SK-MEL-5 (cell line): ENCODE measurements around the gene HEATR5A. TPM values are rescaled to one million over a fixed set of nuclear protein-coding genes. Genes with fewer than 3 reads are reported as not detected.

ENCODE experiments used
- DNase-seq: peaks from one replicate; pipeline ENCODE4 v3.0.0-alpha.2; 2016; ENCODE audit warnings: low read depth, low spot score
- in situ Hi-C: cut with HindIII; loops from 2 replicates; pipeline ENCODE4 v1.10.0; 2016; ENCODE audit warnings: low sequenced_read_pairs, high pct_unique_total_duplicates, low pct_unique_long_range_greater_than_20kb
- total RNA-seq: library from RNA; depleted of rRNA; stranded (reverse); fragments of >200 nt; shearing (Covaris generic); gene quantifications from 2 replicates; pipeline ENCODE4 v1.2.3, GENCODE V29; 2014

The HEATR5A gene
- total RNA-seq, 1 experiment from 2014 or later = 41.7 TPM

DNA sequence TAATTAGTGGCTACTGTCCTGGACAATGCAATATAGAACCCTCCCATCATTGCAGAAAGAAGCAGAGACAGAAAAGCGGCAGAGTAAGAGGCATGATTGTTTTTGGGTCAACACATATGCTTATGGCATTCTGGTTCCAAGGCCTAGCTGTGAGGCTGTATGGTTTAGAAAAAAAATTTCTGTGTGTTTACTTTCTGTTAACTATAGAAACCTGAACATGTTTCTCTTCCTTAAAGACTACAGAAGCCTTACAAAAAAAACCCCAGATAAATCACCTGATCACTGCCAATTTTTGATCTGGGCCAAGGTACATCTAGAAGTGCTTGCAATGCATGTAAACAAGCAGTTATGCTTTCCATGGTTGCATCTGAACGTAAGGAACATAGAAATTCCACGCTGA is 112.7 kb downstream of the HEATR5A start:
- DNase-seq = no peak
- in situ Hi-C loops = no loop called here

DNA sequence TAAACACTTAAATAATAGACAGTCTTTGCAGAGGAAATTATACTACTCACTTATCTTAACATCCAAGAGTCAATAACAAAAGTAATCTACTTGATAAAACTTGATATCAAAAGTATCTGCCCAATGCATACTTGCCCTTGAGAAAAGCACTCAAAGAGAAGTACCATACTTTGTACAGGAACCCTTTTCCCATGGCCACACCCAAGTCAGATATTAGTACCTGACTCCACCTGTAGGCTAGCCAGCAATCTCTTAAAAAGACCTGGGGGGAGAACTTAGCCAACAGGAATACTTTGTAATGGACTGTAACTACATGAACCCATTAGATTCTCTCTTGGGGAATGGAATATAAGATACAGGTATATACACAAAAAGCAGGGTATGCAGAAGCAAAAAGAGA is 113.2 kb downstream of the HEATR5A start:
- in situ Hi-C loops = no loop called here

DNA sequence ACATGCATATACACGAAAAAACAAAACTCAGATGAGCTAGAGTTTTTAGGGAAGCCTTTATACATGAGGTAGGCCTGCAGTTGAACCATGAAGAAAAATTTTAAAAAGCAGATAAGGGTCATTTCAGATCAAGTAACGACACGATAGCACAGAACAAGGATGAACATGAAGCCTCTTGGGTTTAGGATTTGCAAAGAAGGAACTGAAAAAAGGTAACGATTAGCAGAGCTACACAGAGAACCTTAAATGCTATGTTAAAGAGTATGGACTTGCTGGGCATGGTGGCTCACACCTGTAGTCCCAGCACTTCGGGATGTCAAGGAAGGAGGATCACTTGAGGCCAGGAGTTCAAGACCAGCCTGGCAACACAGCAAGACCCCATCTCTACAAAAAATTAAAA is 116.7 kb downstream of the HEATR5A start:
- no peak for DNase-seq
- in situ Hi-C loops = no loop called here

More for the DNA sequence above, 113.2 kb downstream of the HEATR5A start:
- no peak for DNase-seq

DNA sequence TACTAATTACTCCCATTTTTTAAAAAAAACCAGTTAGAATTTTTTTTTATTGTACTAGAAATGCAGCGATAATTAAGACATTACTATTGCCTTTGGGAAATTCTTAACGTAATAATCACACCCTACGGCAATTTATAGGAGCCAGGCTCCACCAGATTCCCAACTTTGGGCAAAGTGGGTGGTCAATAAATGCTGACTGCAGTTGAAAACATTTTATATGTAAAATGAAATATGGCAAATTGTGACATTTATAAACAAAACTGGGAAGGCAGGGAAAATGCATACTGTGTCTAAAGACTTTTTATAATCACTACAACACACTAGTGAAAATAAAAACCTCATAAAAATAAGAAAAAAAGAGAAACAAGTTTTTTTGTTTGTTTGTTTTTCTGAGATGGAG is 119.5 kb downstream of the HEATR5A start:
- DNase-seq = no peak
- in situ Hi-C loops = no loop called here

DNA sequence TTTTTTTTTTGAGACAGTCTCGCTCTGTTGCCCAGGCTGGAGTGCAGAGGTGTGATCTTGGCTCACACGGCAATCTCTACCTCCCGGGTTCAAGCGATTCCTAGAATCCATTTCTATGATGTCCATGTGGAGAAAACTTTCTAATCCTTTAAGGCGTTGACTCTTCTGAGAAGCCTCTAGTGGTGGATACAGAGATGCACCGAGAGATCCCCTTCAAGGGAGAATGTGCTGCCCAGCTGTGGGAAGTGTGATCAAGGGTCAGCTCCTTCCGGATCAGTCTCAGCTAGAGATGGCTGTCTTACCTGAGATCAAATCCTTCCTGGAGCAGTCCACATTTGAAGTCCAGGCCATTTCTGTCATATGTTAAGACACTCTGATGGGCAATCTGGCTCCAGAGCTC is 120.1 kb downstream of the HEATR5A start:
- DNase-seq = peak; percentile 52
- in situ Hi-C loops = no loop called here

DNA sequence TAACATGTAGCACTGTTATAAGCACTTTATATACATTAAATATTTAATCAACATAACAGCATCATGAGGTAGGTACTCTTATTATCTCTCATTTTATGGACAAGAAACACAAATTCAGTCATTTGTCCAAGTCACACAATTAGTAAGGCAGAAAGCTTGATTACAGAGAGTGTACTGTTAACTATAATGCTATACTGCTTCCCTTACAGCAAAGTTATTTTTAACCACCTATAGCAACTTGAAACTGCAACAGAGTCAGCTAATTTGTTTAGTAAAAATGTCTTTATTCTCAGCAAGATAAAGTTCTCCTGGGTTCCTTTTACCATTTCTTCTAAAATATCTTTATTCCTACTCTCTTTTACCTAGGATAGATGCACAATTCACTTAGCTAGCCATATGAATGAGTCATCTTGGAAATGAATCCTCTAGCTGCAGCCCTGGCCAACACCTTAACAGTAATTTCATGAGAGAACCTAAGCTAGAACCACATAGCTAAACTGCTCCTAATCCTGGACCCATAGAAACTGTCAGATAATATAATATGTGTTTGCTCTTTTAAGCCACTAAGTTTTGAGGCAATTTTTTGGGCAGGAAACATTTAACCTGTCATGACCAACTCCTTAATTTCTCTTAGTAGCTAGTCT is 122.5 kb downstream of the HEATR5A start:
- in situ Hi-C loops = no loop called here
- DNase-seq = no peak

DNA sequence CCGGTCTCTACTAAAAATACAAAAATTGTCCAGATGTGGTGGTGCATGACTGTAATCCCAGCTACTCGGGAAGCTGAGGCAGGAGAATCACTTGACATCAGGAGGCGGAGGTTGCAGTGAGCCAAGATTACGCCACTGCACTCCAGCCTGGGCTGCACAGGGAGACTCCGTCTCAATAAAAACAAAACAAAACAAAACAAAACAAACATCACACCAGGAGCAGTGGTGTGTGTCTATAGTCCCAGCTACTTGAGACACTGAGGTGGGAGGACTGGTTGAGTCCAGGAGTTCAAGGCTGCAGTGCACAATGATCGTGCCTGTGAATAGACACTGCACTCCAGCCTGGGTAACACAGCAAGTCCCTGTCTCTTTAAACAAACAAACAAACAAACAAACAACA is 123.2 kb downstream of the HEATR5A start:
- DNase-seq = no peak
- in situ Hi-C loops = no loop called here

DNA sequence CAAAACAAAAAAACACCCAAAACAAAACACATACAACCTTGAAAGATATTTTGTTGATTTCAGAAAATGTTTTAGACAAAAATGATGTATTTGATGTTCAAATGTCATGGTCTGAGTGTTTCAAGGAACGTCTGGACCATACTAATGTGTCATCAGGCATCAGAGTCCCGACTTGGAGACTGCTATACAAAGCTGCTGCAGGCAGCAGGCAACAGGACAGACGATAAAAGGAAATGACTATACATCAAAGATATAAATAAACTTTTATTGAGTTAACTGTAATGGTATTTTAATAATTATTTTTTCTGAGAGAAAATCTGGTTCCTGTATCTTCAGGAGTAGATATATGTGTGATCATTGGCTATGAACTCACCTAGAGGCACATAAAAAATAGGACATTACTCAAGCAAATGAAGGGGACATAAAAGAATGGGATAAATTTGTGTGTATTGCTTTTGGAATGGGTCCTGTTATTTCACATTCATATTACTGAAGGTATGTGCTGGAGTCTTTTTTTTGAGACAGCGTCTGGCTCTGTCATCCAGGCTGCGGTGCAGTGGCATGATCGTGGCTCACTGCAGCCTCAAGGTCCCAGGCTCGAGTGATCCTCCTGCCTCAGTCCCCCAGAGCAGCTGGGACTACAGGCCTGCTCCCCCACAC is 125.5 kb downstream of the HEATR5A start:
- in situ Hi-C loops = no loop called here
- DNase-seq = no peak

DNA sequence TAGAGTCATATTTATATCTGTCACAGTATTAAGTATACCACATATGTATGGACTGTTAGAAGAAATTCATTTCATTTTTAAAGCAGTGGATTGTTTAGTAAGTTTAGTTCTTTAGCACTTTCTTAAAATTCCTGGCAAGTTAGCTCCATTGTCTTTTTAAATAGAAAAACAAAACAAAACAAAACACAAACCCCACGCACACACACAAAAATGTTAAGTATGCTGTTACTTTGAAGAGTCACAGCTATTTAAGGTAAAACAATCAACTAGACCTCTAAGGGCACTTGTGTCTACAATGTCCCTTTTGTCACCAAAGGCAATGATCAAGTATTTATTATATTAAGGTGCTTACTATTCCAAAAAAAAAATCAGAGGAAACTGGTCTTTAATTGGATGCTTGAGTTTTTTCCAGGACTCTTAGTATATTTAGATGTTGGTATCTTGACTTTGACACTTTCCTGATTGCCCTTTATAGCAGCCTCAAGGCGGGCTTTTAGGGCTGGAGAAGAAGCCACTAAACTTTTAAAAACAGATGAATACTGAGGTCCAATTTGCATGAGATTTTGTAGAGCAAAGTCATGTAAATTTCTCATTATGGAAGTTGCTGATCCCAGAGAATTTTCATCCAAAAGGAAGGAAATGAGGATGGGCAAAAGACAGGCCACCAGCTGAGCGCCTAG is 127.3 kb downstream of the HEATR5A start:
- no peak for DNase-seq
- in situ Hi-C loops = no loop called here

DNA sequence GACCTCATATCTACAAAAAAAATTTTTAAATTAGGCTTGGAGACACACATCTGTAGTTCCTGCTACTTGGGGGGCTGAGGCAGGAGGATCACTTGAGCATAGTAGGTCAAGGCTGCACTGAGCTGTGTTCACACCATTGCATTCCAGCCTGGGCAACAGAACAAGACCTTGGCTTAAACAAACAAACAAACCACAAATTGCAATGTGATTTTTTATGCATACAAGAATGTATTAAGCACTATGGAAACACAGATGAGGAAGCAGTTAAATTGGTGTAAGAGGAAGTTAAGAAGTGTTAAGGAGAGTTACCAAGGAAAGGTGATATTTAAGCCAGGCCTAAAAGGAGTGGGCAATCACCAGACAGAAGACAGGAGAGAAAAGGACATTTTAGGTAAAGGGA is 129.1 kb downstream of the HEATR5A start:
- no peak for DNase-seq

DNA sequence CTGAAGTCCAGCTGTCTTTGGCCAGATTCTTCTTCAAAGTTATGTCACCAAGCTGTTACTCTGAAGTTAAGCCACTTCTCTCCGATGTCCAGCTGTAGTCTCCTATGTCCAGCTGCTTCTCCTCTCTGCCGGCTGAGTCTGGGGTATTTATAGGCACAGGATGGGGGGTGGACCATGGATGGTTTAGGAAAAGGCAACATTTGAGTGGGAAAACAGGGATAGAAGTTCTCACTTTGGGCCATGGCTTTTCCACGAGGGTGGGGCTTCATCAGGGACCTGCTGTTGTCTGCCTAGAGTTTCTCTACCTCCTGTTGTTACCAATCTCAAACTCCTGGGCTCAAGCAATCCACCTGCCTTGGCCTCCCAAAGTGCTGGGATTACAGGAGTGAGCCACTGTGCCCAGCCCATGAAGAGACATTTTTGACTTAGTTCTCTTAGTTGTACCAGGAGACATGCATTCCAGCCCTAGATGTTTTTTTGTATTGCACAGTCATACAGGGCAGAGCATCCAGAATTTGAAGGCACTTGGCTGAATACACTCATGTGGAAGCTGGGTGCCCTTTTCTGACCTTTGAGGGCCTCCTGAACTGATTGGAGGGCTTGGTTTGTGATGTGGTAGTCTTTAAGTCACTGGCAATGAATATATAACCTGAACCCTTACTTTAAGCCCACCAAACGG is 132.9 kb downstream of the HEATR5A start:
- in situ Hi-C loops = no loop called here
- no peak for DNase-seq

More for the DNA sequence above, 129.1 kb downstream of the HEATR5A start:
- in situ Hi-C loops = no loop called here

DNA sequence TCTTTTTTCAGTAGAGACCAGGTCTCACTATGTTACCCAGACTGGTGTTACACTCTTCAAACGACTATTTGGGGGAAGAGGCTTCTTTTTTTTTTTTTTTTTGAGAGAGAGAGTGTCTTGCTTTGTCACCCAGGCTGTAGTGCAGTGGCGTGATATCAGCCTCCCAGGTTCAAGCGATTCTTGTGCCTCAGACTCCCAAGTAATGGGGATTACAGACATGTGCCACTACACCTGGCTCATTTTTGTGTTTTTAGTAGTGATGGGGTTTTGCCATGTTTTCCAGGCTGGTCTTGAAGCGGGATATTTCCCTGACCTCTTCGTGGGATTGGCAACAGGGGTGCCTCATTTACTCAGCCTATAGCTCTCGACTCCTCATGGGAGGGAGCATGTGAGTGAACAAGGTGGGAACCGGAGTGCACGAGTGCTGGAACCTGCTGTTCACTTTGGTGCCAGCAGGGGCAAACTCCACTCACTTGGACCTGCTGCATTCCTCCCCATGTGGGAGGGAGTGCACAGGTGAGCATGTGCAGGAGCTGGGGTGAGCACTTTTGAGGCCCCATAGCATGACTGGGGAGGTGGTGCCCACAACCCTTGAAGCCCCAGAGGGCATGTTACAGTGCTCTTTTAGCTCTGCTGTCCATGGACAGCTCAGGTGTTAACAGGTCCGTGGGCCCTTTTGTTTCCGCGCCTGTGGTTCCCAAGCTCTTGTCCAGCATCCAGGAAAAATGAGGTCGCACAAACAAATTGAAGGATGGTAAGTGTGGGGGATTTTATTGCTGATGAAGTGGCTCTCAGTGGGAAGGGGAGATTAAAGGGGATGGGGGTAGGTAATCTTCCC is 133.7 kb downstream of the HEATR5A start:
- in situ Hi-C loops = no loop called here
- DNase-seq = peak; percentile 40

DNA sequence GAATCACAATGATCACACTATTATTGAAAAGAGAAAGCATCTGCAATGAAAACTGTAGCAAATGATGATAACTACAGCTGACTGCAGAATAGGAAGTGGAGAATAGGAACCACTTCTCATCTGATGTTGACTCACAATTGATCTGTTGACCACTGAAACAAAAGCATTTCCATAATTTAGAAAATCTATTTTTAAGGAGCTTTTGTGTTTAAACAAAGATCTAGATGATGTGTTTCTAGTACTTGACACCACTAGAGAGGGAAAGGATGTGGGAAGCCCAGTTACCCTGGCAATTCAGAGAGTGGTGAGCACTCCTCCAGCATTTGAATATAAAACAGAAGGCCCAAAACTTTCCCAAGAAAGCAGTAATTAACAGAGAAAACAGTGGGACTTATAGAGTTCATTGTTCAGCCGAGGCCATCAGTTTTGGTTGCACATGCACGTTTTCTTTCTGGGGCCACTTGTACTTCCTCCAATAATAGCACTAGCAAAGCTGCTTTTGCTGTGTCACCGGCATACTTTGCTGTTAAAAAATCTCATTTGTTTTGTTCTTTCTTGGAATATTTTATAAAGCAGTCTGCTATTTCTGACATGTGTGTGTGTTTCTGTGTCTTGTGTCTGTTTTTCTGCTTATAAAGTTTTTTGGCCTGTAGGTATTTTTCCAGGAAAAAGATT is 136.6 kb downstream of the HEATR5A start:
- in situ Hi-C loops = no loop called here
- DNase-seq = no peak

DNA sequence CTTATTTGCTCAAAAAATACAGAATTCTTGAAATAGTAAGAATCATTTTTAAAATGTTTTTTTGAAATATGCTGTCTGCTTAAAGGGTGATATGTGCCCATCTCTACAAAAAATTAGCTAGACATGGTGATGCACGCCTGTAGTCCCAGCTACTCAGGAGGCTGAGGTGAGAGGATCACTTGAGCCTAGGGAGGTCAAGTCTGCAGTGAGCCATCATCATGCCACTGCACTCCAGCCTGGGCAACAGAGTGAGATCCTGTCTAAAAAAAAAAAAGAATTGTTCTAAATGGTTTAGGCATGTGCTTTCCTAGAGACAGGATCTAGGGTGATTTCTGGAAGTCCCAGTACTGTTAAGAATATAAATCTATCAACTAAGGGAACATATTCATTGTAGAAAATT is 137.2 kb downstream of the HEATR5A start:
- in situ Hi-C loops = no loop called here
- DNase-seq = no peak

DNA sequence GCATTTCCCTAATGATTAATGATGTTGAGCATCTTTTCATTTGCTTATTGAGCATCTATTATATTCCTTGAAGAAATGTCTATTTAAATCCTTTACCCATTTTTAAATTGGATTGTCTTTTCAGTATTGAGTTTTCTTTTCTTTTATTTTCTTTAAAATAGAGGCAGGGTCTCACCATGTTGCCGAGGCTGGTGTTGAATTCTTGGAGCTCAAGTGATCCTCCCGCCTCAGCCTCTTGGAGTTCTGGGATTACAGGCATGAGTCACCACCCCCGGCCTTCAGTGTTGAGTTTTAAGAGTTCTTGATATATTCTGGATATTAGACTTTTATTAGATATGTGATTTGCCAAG is 139.5 kb downstream of the HEATR5A start:
- DNase-seq = no peak
- in situ Hi-C loops = no loop called here

DNA sequence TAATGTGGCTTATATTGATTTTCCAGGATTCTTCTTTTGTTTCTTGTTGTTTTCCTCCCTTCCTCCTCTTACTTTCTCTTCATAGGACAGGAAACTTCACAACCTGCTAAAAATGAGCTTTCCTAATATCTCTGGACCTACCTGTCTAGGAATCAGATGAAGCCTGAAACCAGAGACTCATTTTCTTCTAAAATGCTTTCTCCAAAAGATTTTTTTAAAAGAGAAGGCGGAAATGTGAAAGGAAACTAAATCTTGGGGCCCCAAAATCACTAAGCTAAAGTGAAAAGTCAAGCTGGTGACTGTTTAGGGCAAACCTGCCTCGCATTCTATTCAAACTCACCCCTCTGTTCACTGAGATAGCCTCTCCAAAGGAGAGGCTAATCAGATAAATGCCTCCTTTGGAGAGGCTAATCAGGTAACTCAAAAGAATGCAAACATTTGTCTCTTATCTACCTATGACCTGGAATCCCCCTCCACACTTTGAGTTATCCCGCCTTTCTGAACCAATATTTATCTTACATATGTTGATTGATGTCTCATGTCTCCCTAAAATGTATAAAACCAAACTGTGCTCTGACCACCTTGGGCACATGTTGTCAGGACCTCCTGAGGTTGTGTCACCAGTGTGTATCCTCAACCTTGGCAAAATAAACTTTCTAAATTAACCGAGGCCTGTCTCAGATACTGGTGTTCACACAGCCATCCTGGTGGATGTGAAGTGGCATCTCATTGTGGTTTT is 140.0 kb downstream of the HEATR5A start:
- in situ Hi-C loops = no loop called here
- no peak for DNase-seq

DNA sequence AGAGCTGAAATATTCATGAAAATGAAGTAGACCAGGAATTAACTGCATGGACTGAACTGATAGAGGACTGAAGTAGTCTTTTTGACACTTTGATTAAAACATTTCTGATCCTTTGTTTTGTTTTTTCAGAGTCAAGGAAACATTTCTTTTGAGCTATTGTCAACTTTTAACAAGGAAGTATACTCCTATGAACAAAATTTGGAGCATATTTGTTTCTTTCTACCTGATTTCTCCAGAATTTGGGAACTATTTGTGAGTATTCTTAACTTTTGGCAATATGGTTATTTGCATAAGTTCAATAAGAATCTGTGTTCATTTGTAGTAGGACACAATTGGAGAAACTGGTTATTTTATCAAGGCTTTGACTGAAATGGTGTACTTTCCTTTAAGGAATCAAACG is 141.5 kb downstream of the HEATR5A start:
- no peak for DNase-seq
- in situ Hi-C loops = no loop called here
